ENCODE data around the gene INMT.

DNA sequence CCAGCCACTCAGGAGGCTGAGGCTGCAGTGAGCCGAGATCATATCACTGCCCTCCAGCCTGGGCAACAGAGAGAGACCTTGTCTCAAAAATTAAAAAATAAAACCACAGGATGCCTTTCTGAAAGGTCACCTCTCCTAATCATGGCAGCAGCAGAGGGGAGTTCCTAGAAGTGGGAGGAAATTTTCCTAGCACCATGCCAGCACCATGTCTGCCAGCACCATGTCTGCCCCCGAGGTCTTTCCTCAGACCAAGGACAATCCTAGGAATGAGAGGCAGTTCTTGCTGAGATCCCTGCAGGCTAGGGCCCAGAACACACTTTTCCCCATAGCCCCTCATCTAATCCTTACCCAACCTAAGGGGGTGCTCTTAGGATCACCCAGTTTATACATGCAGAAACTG, 22.3 kb upstream of the INMT start:
- TF ChIP-seq POLR2A (IDR thresholded peaks at IDR 0.05; ENCODE audit: low read length) (no peak), GATA1 (IDR thresholded peaks at IDR 0.05; ENCODE audit: low read depth, low read length) (no peak)
